HepG2 (cell line): ENCODE data around the gene CDK9. TPM values are rescaled to one million over a fixed set of nuclear protein-coding genes. Genes with fewer than 3 reads are reported as not detected.
A peak's percentile ranks its signal among the peaks of the same experiment; 100 is the strongest.

Experiments
- CBX5 ChIP-seq: sonication (generic); formaldehyde crosslinking; IDR thresholded peaks from 2 replicates; pipeline ENCODE4 v1.4.0; 2020; ENCODE audit warnings: missing genetic modification reagents, borderline replicate concordance
- EHMT2 ChIP-seq: fragments of 200-600 bp; sonication (generic); IDR thresholded peaks from 2 replicates; pipeline ENCODE4 v1.7.0; 2017; ENCODE audit warnings: antibody characterized with exemption, low read depth, low read length, borderline replicate concordance
- HNF1A ChIP-seq, 2 experiments: sonication (generic) in 1 of 2; formaldehyde crosslinking in 1 of 2; IDR thresholded peaks; 2 replicates each; pipeline versions ENCODE4 v1.4.0 to v1.6.1; 2016 to 2020; ENCODE audit warnings: borderline replicate concordance in 1 of 2, low read depth in 1 of 2, mild to moderate bottlenecking in 1 of 2, missing genetic modification reagents in 1 of 2
- HNRNPL ChIP-seq: fragments of 200-400 bp; formaldehyde crosslinking; IDR thresholded peaks from 2 replicates; pipeline ENCODE4 v1.6.1; 2017; ENCODE audit warnings: mild to moderate bottlenecking, low read depth, low read length
- IRF2 ChIP-seq: IDR thresholded peaks from 2 replicates; pipeline ENCODE4 v1.6.1; 2018; ENCODE audit warnings: missing genetic modification reagents, missing compliant biosample characterization
- POLR2AphosphoS2 ChIP-seq: IDR thresholded peaks from 2 replicates; pipeline ENCODE4 v1.6.1; 2011; ENCODE audit warnings: low read depth, low read length, improper control_type of control experiment
- SNRNP70 ChIP-seq: fragments of 200-400 bp; formaldehyde crosslinking; IDR thresholded peaks from 2 replicates; pipeline ENCODE4 v1.6.1; 2017; ENCODE audit warnings: mild to moderate bottlenecking, low read depth, low read length, moderate library complexity
- ZBTB14 ChIP-seq: sonication (generic); formaldehyde crosslinking; IDR thresholded peaks from 2 replicates; pipeline ENCODE4 v1.4.0; 2020; ENCODE audit warnings: missing genetic modification reagents
- ZFP91 ChIP-seq: sonication (generic); formaldehyde crosslinking; IDR thresholded peaks from 2 replicates; pipeline ENCODE4 v1.9.0; 2022; ENCODE audit warnings: missing genetic modification reagents, mild to moderate bottlenecking, borderline replicate concordance
- ZNF143 ChIP-seq: sonication (generic); formaldehyde crosslinking; IDR thresholded peaks from 2 replicates; pipeline ENCODE4 v1.4.0; 2020; ENCODE audit warnings: missing genetic modification reagents
- ZNF552 ChIP-seq: sonication (generic); formaldehyde crosslinking; IDR thresholded peaks from 2 replicates; pipeline ENCODE4 v1.9.0; 2022; ENCODE audit warnings: missing genetic modification reagents, mild to moderate bottlenecking, borderline replicate concordance
- ZNF557 ChIP-seq: sonication (generic); formaldehyde crosslinking; IDR thresholded peaks from 2 replicates; pipeline ENCODE4 v1.4.0; 2020; ENCODE audit warnings: missing genetic modification reagents
- ZNF605 ChIP-seq: sonication (generic); formaldehyde crosslinking; IDR thresholded peaks from 2 replicates; pipeline ENCODE4 v1.8.0; 2022; ENCODE audit warnings: mild to moderate bottlenecking, missing genetic modification reagents
- polyA plus RNA-seq, 8 experiments: library from polyadenylated mRNA; depleted of rRNA in 3 of 8; stranded (reverse) in 7 of 8; unstranded in 1 of 8; fragments of >200 nt; fragmentation: Illumina TruSeq in 4 of 8; extraction: Trizol in 4 of 8; gene quantifications; 2 replicates each; pipeline versions ENCODE4 v1.2.1 to v1.2.3, GENCODE V29; 2011 to 2016; ENCODE audit warnings: low read depth in 4 of 8, missing spikeins in 1 of 8, mixed read lengths in 1 of 8; ENCODE audit not compliant: insufficient read depth in 1 of 8
- total RNA-seq, 5 experiments: library from RNA; depleted of rRNA; stranded (reverse); fragments of >200 nt; fragmentation: Illumina TruSeq; extraction: Trizol; gene quantifications; 2 replicates each; pipeline ENCODE4 v1.2.3, GENCODE V29; 2016; ENCODE audit warnings: low read depth in 1 of 5
- TF ChIP-seq, protein P1 (sequence below): sonication (generic); formaldehyde crosslinking; IDR thresholded peaks from 2 replicates; pipeline ENCODE4 v1.4.0; 2020; ENCODE audit warnings: missing genetic modification reagents
- TF ChIP-seq, protein P2 (sequence below): fragments of 450-650 bp; IDR thresholded peaks from 2 replicates; pipeline ENCODE4 v1.6.1; 2017

Gene CDK9
- total and polyA plus RNA-seq, 2 of the 13 experiments (the other 11 are each of a cell fraction or from before 2014, with no cell fraction given): 16.8 to 21.5 TPM

DNA sequence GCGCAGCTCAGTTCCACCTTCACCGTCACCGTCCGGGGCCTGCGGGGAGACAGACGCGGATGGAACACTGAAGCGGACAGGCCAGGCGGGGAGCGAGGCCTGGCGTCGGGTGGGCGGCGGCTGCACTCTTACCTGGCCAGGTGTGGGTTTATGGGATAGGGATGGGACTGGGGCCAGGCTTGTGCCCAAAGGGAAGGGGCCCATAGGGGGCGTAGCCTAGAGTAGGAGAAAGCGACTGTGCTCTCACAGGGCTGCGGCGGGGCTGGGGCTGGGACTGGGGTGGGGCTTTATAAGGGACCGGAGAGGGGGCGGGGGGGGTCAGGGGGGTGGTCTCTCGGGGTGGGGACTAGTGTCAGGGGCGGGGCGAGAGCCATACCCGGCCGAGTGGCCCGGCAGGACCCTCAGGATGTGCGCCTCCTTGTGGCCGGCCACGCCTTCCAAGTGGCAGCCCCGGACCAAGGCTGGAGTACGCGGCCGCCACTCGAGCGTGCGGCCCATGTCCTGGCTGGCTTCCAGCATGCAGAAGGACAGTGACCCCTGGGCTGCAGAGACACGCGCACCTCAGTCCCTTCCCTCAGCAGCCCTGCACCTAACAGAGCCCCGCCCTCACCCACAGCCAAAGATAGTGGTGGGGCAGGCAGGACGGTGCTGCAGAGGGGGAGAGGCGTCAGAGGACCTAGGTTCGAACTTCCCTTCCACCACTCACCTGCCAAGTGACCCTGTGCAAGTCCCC, 39.7 kb downstream of the CDK9 start (continued):
- TF ChIP-seq IRF2 (CRISPR knock-in tag) (no peak), ZNF143 (CRISPR knock-in tag) (peak; percentile 42; the same call in 1 of the 2 replicates), POLR2AphosphoS2 (no peak), CBX5 (CRISPR knock-in tag) (peak; percentile 45; the same call in 1 of the 2 replicates), EHMT2 (no peak), HNRNPL (no peak), SNRNP70 (no peak), HNF1A (IDR thresholded peaks at IDR 0.05; ENCODE audit: low read depth) (no peak), HNF1A (CRISPR knock-in tag; IDR thresholded peaks at IDR 0.05; ENCODE audit: borderline replicate concordance) (no peak), ZBTB14 (0 out of 2 replicates have a peak, but pooled peaks have one; percentile 14), ZNF557 (CRISPR knock-in tag) (no peak), ZNF552 (CRISPR knock-in tag) (no peak), ZNF605 (0 out of 2 replicates have a peak, but pooled peaks have one; percentile 43), ZFP91 (peak; percentile 54)
- TF ChIP-seq, protein P1, sequence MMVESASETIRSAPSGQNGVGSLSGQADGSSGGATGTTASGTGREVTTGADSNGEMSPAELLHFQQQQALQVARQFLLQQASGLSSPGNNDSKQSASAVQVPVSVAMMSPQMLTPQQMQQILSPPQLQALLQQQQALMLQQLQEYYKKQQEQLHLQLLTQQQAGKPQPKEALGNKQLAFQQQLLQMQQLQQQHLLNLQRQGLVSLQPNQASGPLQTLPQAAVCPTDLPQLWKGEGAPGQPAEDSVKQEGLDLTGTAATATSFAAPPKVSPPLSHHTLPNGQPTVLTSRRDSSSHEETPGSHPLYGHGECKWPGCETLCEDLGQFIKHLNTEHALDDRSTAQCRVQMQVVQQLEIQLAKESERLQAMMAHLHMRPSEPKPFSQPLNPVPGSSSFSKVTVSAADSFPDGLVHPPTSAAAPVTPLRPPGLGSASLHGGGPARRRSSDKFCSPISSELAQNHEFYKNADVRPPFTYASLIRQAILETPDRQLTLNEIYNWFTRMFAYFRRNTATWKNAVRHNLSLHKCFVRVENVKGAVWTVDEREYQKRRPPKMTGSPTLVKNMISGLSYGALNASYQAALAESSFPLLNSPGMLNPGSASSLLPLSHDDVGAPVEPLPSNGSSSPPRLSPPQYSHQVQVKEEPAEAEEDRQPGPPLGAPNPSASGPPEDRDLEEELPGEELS (CRISPR knock-in tag): no peak
- TF ChIP-seq, protein P2, sequence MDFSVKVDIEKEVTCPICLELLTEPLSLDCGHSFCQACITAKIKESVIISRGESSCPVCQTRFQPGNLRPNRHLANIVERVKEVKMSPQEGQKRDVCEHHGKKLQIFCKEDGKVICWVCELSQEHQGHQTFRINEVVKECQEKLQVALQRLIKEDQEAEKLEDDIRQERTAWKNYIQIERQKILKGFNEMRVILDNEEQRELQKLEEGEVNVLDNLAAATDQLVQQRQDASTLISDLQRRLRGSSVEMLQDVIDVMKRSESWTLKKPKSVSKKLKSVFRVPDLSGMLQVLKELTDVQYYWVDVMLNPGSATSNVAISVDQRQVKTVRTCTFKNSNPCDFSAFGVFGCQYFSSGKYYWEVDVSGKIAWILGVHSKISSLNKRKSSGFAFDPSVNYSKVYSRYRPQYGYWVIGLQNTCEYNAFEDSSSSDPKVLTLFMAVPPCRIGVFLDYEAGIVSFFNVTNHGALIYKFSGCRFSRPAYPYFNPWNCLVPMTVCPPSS: no peak
